ENCODE results near the gene LARP4B.

LARP4B gene

DNA sequence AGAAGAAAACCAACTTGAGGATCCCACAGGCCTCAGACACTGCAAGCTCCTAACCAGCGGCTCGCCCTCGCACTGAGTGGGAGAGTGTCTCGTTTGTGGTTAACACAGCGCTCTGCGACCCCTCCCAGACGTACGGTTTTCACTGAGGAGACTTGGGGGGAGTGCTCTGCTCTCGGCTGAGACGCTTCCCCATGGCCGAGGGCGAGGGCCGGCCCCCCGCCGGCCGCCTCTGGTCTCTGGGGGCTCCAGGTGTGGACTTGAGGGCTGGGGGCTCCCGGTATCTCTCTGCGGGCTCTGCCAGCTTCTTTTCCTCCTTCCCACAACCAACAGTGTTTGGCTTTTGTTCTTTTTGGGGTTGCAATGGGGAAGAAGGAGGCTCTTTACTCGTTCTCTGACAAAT, 118.7 kb downstream of the LARP4B start:
- Mint-ChIP-seq H3K36me3 (ENCODE audit: low read depth) (peaks cover 73% of the 10 kb centered on the region), H3K4me1 (no peaks in the 10 kb centered on the region), H3K4me3 (no peak overlapping the region), H3K27me3 (ENCODE audit: low read depth) (no peaks in the 10 kb centered on the region), H3K27ac (no peak overlapping the region), H3K9me3 (no peaks in the 10 kb centered on the region)
- TF ChIP-seq CTCF (IDR thresholded peaks at IDR 0.05; ENCODE audit: unreplicated experiment in 3 of 3) = no peak

DNA sequence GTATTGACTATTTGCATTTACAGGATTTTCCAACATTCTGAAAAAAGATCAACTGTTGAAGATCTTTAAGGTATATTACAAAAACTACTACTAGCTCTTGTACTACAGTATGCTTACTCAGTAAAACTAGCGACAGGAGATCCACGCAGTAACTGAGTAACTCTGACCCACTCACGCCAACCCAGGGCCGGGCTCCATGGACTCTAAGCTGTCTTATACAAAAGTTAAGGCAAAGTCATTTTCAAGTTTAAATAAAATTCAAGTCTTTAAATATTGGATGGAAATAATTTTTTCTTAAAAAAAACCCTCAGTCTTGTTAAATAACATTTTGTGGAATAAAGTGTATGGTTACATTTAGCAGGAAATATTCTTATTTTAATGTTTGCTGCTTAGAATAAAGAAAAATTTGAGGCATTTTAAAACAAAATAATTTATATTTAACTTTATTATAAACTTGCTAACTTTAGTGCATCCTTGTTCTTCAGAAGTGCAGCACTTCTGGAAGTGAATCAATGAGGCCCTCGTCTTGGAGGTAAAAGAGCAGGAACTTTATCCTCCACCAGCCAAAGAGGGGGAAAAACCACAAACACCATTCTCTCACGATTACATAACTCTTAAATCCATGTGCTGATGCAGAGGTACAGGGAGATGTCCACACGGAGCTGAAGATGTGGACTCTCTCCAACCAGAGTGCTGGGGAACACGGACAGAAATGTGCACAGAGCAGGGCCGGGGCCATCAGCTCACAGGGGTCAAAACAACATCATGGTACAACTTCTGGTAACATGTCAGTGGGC, 119.9 kb downstream of the LARP4B start:
- Mint-ChIP-seq H3K4me1 (peaks cover 3% of the 10 kb centered on the region), H3K36me3 (ENCODE audit: low read depth) (peaks cover 67% of the 10 kb centered on the region), H3K27me3 (ENCODE audit: low read depth) (no peaks in the 10 kb centered on the region), H3K9me3 (no peaks in the 10 kb centered on the region), H3K4me3 (no peak overlapping the region), H3K27ac (no peak overlapping the region)
- TF ChIP-seq CTCF (IDR thresholded peaks at IDR 0.05; ENCODE audit: unreplicated experiment in 3 of 3) = no peak

- no peak overlapping the region for H3K27ac Mint-ChIP-seq
- TF ChIP-seq CTCF (IDR thresholded peaks at IDR 0.05; ENCODE audit: unreplicated experiment in 3 of 3) = peak; percentile 42 to 68 (median 53)
- H3K4me3 Mint-ChIP-seq = no peak overlapping the region
- H3K9me3 Mint-ChIP-seq = no peaks in the 10 kb centered on the region
- H3K27me3 Mint-ChIP-seq (ENCODE audit: low read depth) = no peaks in the 10 kb centered on the region
- H3K36me3 Mint-ChIP-seq (ENCODE audit: low read depth) = peaks cover 67% of the 10 kb centered on the region
- H3K4me1 Mint-ChIP-seq = peaks cover 6% of the 10 kb centered on the region
These were observed 121.1 kb downstream of the LARP4B start for GRCh38 chr10:810351-810846.

GRCh38 chr10:809671-810350, 121.7 kb downstream of the LARP4B start:
- H3K36me3 Mint-ChIP-seq (ENCODE audit: low read depth) = peaks cover 61% of the 10 kb centered on the region
- TF ChIP-seq CTCF (IDR thresholded peaks at IDR 0.05; ENCODE audit: unreplicated experiment in 3 of 3) = no peak
- H3K4me3 Mint-ChIP-seq = no peak overlapping the region
- peaks cover 6% of the 10 kb centered on the region for H3K4me1 Mint-ChIP-seq
- no peak overlapping the region for H3K27ac Mint-ChIP-seq
- no peaks in the 10 kb centered on the region for H3K27me3 Mint-ChIP-seq (ENCODE audit: low read depth)
- no peaks in the 10 kb centered on the region for H3K9me3 Mint-ChIP-seq

DNA sequence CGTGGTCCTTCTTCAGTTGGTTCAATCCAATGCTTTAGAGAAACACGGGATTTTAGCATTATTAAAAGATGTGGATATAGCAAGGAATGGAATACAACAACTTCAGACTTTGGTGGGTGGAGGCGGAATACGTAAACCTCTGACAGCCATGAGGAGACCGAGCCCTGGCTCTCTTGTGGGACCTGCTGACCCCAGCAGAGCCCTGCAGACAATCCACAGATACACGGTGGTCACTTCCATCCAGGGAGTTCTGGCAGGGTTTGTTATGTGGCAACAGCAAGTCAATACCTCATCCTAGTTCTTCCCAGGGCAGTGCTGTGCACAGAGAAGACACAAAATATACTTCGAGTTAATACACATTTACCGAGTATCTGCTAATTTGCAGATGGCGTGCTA, 123.5 kb downstream of the LARP4B start:
- no peaks in the 10 kb centered on the region for H3K27me3 Mint-ChIP-seq (ENCODE audit: low read depth)

More for the DNA sequence above, 123.5 kb downstream of the LARP4B start:
- H3K4me3 Mint-ChIP-seq = no peak overlapping the region
- no peak overlapping the region for H3K27ac Mint-ChIP-seq
- H3K9me3 Mint-ChIP-seq = no peaks in the 10 kb centered on the region
- H3K36me3 Mint-ChIP-seq (ENCODE audit: low read depth) = peaks cover 47% of the 10 kb centered on the region
- H3K4me1 Mint-ChIP-seq = peaks cover 6% of the 10 kb centered on the region
- TF ChIP-seq CTCF (IDR thresholded peaks at IDR 0.05; ENCODE audit: unreplicated experiment in 3 of 3) = no peak
